Measurements from ENCODE around the gene PALLD.

Gene PALLD

DNA sequence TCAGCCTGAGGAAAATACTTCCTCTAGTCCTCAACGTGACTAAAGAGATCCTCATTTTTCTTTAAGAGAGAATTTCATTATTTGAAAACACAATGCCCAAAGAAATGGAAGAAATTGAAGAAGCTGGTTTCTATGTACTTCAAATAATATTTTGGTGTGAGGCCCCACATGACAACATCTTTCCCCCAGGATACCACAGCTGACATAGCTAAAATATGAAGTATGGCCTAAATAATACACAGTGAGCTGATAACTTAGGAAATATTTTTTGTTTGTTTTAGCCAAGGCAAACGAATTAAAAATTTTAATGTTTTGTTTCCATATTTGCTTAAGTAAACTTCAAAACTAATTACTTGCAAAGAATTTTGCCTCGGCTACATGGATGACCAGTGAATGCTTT is 364.0 kb downstream of the PALLD start:
- no peak for DNase-seq

DNA sequence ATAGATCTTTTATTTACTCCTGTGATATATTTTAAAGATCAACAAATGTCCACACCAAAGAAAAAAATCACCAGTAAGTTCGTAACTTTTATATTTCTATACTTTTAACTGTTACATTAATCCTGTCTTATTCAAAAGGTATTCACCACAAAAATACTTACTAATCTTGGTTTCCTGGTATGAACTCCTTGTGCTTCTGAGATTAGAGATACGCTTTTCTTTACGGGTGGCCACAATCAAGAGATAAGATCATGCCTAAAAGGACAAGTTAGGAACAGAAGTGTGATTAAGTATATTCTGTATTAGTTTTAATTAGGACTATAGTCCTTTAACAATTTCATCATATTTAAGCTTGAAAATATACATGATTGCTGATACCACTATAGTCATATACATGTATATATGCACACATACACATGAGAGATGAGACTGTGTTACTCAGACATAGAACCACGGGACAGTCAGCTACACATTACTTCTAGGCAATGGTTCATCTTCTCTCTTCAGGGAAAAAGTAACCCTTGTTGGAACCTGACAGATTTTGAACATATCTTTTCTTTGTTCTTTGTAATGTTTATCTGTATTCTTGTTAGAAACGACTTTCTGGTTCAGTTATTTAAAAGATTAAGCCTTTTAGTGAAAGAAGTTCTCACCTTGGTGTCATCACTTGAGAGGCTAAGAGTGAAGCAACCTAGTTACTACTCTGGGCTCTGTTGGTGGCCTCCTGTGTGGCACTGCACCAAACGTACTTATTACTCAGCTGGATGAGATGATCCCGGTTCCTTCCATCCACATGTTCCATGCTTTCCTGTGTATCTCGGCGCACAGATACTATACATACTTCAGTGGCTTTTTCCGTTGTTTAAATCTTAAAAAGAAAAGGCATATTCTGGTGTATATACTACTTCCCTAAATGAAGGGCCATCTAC is 367.1 kb downstream of the PALLD start:
- DNase-seq = peak; percentile 59

DNA sequence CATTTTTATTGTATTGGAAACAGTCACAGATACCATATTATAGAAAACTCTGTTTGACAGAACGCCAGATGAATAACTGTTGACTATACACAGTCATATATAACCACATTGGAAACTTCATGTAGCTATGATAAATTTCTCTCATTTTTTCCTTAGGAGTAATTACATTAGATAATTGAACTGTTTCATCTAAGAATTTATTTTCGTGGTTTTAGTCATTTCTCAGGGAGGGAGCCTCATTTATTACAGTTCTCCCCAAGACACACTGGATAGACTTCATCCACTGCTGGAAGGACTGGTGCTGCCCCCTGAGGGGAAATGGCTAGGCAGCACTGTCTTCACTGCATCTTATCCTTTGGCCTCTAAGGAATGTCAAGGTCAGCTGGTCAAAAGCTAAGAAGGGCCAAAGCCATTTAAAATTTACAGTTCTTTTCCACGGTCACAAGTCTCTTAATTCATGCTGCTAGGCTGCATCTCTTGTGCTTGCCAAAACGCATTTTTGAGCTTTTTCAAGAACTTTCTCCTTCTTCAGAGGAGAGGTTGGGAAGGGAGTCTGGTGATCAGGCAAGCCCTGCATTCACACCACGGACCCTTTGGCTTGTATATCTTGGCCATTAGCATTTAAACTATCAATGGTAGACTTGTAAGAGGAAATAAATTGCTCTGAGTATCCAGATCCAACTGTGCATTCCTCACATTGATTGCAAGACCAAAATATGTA is 368.1 kb downstream of the PALLD start:
- peak; percentile 90 for DNase-seq

DNA sequence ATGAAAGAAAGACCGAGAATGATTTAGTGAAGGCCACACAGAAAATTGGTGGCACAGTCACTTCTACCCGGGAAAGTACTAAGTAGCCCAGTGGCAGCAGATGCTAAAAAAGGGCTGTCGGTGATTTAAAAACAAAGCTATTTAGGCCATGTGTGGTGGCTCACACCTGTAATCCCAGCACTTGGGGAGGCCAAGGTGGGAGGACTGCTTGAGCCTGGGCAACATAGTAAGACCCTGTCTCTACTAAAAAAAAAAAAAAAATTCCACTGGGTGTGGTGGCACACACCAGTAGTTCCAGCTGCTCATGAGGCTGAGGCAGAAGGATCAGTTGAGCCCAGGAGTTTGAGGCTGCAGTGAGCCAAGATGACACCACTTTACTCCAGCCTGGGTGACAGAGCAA is 369.0 kb downstream of the PALLD start:
- DNase-seq = no peak

DNA sequence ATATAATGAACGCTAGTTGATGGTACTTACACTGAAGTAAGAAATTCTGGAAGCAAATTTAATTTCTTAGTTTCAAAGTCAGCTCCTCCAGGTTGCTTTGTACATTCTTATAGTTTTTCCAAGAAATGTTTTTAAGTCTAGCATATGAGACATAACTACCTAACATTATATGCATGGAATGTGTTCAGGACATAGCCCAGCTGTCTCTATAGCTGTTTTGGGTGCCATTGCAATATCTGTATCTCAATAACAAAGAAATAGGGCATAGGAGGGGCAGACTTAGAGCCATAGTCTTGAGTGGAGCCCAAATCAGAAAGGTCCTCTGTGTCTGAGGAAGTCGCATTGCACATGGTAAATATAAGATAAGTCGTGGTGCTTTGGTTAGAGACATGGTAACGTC is 369.8 kb downstream of the PALLD start:
- DNase-seq = no peak

DNA sequence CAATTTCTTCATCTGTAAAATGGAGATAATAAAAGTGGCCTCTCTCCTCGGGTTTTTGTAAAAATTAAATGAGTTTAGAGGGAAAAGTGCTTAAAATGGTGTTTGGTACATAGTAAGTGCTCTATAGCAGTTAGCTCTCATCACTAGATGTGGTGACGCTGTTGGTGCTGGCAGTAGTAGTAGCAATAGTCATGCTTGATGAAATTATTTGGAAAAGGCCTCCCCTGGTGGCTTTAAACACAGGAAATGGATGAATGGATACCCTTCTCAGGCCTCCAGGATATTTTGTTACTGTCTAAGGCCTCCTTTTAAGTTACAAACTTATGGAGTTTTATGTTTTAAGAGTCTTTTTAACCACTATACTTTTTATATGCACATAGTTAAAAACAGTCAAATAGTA is 370.3 kb downstream of the PALLD start:
- DNase-seq = no peak

DNA sequence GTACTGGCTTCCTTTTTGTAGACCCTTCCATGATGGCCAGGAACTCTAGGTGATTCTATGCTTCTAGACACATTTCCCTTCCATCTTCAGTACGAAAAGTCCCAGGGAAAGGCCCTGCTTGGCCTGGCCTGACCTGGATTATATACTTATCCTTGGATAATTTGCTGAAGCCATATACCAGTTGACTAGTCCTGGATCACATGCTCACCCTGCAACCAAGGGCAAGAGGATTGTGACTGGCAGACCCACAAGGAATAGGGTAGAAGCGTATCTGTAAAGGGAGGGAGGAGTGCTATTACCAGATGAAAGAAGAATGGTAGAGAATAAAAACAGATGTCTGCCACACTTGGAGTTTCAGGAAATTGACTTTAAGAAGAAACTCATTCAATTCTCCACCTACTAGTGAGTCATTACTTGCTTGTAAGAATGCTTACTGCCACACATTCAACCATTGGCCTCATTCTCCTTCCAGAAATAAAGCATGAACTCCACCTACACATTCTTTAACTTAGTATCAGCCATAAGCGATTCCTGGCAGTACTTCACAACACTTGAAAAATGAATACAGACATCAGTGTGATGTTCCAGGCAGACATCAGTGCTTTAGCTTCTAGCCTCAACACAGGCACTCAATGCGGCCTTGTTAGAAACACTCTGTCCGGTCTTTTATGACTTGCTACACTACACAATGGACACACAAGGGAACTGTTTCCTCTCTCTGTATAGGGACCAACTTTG is 371.4 kb downstream of the PALLD start:
- peak; percentile 98 for DNase-seq

DNA sequence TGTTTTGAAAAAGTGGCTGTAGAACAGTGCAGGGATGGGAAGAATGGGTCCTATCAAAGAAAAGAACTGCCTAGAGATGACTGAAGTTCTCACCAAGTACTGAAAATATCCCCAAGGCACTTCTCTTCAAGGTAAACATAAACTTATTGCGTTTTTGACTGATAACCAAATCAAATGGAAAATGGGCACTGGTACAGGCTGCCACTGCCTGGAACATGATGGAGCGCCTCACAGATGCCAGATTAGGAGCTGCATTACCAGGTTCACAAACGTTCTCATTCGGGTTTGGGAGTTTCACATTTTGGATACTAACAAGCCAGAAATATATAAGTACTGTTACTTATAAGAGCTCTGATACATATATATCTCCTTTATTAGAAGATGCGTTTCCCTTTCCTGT is 371.9 kb downstream of the PALLD start:
- no peak for DNase-seq

DNA sequence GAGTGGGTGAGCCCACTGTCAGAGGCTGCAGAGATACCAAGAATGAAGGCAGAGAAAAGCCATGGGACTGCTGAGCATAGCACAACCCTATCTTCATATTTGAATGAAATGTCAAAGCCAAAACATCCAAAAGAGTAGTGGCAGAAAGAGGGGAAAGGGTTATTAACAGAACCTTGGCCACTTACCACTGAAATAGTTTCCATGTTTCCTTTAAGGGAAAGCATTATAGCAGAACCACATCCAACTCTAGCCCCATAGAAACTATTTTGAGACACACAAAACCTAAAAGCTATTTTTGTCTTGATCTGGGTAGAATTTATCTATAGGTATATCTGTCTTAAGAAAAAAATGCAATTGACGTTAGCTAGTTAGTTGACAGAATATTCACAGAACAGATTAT is 373.2 kb downstream of the PALLD start:
- DNase-seq = no peak

DNA sequence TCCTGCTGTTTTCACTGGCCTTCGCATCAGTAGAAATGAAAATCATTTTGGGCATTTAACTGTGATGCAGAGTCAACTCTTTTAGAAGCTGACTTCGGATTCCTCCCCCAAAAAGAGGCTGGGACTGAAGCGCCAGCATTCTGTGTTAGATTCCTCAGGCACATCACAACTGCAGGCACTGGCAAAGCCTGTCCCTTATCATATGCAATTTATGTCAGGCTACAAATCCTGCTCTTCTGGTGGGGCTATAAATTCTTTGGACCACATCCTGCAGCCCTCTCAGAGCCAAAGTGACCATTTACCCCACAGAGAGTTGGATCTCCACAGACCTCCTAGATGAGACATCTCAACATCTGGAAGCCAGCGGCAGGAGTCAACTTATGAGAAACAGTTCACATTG is 374.8 kb downstream of the PALLD start:
- DNase-seq = peak; percentile 87

DNA sequence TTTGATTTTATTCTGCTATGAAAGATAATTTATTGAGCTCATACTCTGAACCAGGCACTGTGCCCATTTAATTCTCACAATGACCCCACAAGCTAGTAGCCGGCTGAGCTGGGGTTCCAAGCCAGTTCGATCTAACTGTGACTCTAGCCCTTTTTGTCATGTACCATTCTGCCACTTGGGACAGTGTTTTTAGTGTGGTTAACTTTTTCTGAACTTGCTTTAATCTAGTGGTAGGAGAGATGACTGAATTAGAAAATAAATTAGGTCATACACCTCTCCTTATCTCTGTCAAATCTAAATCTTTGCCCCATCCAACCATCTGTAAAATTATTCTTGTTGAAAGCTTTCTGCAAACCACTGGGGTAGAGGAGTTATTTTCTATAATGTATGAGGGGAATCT is 377.2 kb downstream of the PALLD start:
- DNase-seq = no peak

DNA sequence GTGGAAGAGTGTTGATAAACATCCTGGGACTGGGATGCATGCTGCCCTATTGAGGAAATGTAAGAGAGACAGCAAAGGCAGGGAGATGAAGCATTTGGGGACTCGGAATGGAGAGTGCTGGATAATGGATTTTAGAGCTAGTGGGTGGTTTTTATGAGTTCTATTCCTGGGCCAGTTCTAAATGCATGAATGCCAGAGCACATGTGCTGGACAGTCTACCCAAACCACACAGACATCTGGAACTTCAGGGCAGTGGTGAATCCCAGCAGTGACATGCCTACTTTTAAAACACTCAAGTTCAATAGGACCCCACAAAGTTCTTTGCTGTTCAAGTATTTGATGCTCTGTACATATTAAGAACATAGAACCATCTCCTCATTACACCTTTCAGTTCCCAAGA is 379.3 kb downstream of the PALLD start:
- DNase-seq = no peak

DNA sequence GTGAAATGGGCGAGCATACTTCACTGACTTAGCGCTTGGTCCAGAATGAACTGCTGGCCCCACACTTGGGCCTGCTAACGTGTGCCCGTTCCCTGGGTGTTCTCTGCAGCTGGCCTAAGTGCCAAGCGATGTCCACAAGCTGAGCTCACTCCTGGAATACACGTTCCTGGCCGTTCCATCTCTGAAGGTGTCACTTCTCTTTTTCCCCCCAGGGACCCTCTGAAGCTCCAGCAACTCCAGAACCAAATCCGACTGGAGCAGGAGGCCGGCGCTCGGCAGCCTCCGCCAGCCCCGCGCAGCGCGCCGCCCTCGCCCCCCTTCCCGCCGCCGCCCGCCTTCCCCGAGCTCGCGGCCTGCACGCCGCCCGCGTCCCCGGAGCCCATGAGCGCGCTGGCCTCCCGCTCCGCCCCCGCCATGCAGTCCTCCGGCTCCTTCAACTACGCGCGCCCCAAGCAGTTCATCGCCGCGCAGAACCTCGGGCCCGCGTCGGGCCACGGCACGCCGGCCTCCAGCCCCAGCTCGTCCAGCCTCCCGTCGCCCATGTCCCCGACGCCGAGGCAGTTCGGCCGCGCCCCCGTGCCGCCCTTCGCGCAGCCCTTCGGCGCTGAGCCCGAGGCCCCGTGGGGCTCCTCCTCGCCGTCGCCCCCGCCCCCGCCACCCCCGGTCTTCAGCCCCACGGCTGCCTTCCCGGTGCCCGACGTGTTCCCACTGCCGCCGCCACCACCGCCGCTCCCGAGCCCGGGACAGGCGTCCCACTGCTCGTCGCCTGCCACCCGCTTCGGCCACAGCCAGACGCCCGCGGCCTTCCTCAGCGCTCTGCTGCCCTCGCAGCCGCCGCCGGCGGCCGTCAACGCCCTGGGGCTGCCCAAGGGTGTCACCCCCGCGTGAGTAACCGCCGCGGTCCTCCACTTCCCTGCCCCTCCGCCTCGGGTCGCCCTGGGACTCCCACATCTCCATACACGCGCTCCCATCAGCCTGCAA is 380.9 kb downstream of the PALLD start:
- DNase-seq = no peak

DNA sequence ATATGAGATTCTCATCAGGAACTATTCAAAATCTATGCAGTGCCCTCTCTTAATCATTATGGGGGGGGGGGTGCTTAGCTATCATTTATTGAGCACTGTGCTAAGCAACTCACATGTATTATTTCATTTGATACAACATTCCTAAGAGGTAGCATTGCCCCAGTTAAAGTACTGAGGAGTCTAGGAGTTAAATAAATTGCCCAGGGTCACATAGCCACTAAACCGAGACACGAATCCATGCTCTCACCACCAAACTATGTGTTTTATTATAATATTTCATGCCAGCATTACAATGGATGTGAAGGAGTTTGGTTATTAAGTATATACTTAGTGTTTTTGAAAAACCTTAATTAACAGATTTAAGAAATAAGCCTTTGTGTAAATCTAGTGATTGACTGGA is 381.8 kb downstream of the PALLD start:
- DNase-seq = no peak

DNA sequence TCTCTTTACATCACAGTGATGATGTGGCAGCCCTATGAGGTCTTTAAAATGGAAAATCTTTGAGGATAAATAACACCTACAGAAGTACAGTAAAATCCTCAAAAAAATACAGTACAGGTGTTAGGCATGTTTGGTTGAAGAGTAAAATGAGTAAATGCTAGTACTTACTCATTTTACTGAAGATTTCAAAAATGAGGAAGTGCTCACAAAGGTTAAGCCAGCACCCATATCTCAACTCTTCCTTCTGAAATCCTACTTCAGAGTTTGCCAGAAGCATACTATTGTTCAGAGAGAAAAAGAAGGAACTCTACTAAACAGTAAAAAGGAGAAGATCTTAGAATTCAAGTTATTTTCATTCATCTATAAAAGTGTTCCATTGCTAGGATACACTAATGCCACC is 382.3 kb downstream of the PALLD start:
- no peak for DNase-seq

DNA sequence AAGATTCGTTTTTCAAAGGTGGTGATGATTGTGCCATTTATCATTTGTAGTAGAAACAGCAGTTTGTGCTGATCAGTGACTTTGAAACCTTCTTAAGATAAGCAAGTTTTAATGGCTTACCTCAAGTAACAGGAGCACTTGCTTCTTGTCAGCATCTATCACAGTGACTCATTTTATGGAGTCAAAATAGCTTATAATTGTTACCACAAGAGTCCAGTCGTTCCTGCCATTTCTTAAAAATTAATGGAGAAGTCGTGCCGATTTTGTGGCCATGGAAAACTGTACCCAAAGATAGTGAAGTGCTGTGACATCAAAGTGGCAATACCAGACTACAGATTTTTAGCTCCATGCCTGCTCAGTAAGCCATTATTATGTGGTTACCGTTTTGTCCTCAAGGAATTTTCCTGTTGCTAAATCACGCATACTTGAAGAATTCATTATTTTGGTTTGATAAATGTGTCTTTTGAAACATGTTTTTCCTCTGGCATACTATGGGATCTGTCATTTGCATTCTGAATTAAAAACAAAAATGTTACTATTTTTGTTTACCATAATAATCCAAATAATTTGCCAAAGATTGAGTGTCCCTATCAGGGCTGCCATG is 383.3 kb downstream of the PALLD start:
- DNase-seq = peak; percentile 55

DNA sequence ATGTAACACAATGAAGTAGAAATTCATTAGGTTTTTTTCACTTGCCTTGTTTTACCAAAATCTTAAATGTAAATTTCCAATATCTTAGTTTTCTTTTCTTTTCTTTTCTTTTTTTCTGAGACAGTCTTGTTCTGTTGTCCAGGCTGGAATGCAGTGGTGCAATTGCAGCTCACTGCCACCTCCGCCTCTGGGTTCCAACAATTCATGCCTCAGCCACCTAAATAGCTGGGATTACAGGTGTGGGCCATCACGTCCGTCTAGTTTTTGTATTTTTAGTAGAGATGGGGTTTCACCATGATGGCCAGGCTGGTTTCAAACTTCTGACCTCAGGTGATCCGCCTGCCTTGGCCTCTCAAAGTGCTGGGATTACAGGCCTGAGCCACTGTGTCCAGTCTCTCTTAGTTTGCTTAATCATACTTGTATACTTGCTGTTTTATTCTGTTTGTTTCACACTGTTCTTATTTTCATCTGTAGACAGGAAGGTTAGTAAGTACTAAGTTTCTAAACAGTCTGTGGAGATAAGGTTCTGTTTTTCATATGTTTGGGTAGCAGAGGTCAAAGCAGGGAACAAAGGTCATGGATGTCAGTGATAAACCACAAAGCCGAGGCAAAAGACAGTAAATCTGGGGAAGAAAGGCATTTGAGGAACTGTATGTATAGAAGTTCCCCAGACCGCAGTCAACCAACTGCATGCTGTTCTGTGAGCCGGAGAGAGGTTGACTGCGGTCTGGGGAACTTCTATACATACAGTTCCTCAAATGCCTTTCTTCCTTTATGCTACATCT is 384.2 kb downstream of the PALLD start:
- no peak for DNase-seq

DNA sequence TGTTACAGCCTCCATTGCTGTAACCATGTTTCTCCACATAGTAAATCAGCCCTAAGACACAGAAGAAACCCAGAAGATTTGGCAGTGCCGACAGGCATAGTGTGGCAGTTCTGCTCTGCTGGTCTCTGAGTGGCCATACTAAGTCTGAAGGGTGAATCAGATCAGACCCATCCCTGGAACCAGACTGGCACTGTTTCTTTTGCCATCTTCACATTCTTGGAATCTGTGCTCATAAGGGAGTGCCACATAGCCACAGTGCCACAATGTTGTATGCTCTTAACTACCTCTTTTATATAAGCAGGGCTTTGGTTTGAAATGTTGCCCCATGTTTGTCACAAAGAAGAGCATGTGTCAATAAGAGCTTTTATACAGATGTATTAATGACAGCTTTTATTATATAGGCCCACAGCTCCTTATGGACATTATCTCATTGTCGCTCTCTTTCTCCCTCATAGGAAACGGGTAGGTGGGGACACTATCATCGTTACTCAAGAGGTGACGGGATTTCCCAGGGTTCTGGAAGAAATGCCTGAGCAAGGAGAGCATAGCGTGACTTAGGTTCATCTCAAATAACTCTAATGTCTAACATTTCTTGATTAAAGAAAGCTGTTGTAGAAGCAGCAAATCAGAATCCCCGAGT is 385.0 kb downstream of the PALLD start:
- no peak for DNase-seq

DNA sequence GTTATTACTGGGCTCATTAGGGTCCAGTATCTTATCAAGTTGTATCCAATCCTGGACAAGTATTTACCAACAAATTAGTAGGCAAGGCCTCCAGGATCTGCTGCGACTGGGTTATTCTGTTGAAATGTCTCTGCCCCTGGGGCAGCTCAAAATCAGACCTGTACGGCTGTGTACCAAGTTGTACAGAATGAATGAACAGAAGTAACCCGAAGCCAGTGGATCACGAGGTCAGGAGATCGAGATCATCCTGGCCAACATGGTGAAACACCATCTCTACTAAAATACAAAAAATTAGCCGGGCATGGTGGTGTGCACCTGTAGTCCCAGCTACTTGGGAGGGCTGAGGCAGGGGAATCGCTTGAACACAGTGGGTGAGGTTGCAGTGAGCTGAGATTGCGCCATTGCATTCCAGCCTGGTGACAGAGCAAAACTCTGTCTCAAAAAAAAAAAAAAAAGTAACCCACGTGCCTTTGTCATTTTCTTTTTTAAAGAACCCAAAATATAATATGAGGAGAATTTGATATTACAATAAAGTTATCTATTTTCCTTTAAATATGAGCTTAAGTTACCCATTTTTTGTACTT is 385.9 kb downstream of the PALLD start:
- peak; percentile 72 for DNase-seq

DNA sequence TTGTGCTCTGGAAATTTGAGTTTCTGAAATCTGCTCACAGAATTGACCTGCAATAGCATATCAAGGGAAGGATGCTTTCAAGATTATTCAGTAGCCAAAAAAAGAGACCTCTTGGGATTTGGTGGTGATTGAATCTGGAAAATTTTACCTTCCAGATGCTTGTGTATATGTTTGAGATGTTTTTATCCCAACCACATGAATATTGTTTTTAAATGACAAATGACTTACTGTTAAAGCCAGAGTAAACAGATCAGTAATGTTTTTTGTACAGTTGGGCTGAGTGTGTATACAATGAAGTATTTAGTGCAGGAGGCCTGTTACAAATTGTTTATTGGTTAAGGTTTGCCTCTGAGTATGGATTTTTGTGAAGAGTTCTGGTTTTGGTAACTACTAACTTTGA is 386.7 kb downstream of the PALLD start:
- DNase-seq = peak; percentile 73
